H1 (cell line): ENCODE results near the gene ZBP1. TPM values are rescaled to one million over a fixed set of nuclear protein-coding genes. Genes with fewer than 3 reads are reported as not detected.

Experiments
- CTCF ChIA-PET: fragments of 300-600 bp; sonication (Branson Sonifier 250); formaldehyde crosslinking; loops from one replicate; lab custom pipeline; 2021; ENCODE audit not compliant: partially characterized antibody; lab: Charles Lee
- POLR2A ChIA-PET: fragments of 300-600 bp; sonication (Branson Sonifier 250); formaldehyde crosslinking; loops from one replicate; lab custom pipeline; 2021; ENCODE audit warnings: inconsistent platforms; ENCODE audit not compliant: partially characterized antibody; lab: Charles Lee
- DNase-seq, 2 experiments: peaks; one replicate each; pipeline versions ENCODE4 v3.0.0 to v3.0.0-alpha.2; 2010 to 2022; ENCODE audit warnings: low spot score in 2 of 2, low read depth in 1 of 2, mixed read lengths in 1 of 2
- FAIRE-seq: peaks from 2 replicates; lab custom pipeline; 2011; peaks lifted over from hg19 to GRCh38; lab: Jason Lieb, UNC
- H2AFZ ChIP-seq: 2 replicates; pipeline ENCODE4 v1.8.1; 2012; ENCODE audit warnings: low read length, inconsistent platforms
- H2AK5ac ChIP-seq: 2 replicates; pipeline ENCODE4 v1.6.1; 2013; ENCODE audit warnings: low read depth, low read length
- H2BK120ac ChIP-seq: replicated peaks from 2 replicates; pipeline ENCODE3; 2013; ENCODE audit warnings: low read depth, low read length, inconsistent platforms
- H2BK12ac ChIP-seq: 2 replicates; pipeline ENCODE4 v1.6.1; 2013; ENCODE audit warnings: low read depth, low read length
- H2BK15ac ChIP-seq: 2 replicates; pipeline ENCODE4 v1.6.1; 2013; ENCODE audit warnings: low read length
- H2BK20ac ChIP-seq: 2 replicates; pipeline ENCODE4 v1.6.1; 2013; ENCODE audit warnings: low read length
- H2BK5ac ChIP-seq: 2 replicates; pipeline ENCODE4 v1.6.1; 2013; ENCODE audit warnings: low read depth, low read length
- H3K14ac ChIP-seq: 2 replicates; pipeline ENCODE4 v1.6.1; 2013; ENCODE audit warnings: inconsistent platforms; ENCODE audit not compliant: insufficient read length
- H3K18ac ChIP-seq: 2 replicates; pipeline ENCODE4 v1.6.1; 2013; ENCODE audit warnings: low read length; ENCODE audit errors: extremely low read depth
- H3K23ac ChIP-seq: 2 replicates; pipeline ENCODE4 v1.6.1; 2013; ENCODE audit warnings: inconsistent platforms; ENCODE audit not compliant: insufficient read length
- H3K23me2 ChIP-seq: 2 replicates; pipeline ENCODE4 v1.6.1; 2013; ENCODE audit warnings: low read depth, low read length
- H3K27ac ChIP-seq: 2 replicates; pipeline ENCODE4 v1.6.1; 2011; ENCODE audit warnings: low read depth, low read length, inconsistent platforms
- H3K27me3 ChIP-seq, 4 experiments: replicated peaks in 1 of 4; 1 replicate in 1 of 4; 2 replicates in 3 of 4; pipeline versions ENCODE4 v1.6.1 to v1.8.1; 2011 to 2013; ENCODE audit warnings: low read length in 3 of 4, mild to moderate bottlenecking in 3 of 4, inconsistent platforms in 2 of 4, mixed read lengths in 2 of 4, moderate library complexity in 1 of 4; ENCODE audit not compliant: control insufficient read depth in 3 of 4, insufficient read depth in 3 of 4; ENCODE audit errors: extremely low read depth in 1 of 4
- H3K36me3 ChIP-seq, 4 experiments: 2 replicates each; pipeline versions ENCODE4 v1.6.1 to v1.8.1; 2011 to 2013; ENCODE audit warnings: mild to moderate bottlenecking in 4 of 4, low read length in 3 of 4, moderate library complexity in 2 of 4, control low read depth in 1 of 4, inconsistent platforms in 1 of 4; ENCODE audit not compliant: insufficient read depth in 4 of 4, control insufficient read depth in 2 of 4
- H3K4ac ChIP-seq: replicated peaks from 2 replicates; pipeline ENCODE3; 2013; ENCODE audit warnings: low read length, low read depth, mixed read lengths, inconsistent platforms; ENCODE audit not compliant: insufficient read length
- H3K4me1 ChIP-seq, 4 experiments: replicated peaks in 1 of 4; 1 replicate in 1 of 4; 2 replicates in 3 of 4; pipeline versions ENCODE4 v1.6.1 to v1.8.1; 2011 to 2013; ENCODE audit warnings: low read length in 3 of 4, inconsistent platforms in 2 of 4, mixed read lengths in 1 of 4; ENCODE audit not compliant: insufficient read depth in 4 of 4, control insufficient read depth in 3 of 4
- H3K4me2 ChIP-seq, 2 experiments: 2 replicates each; pipeline versions ENCODE4 v1.6.1 to v1.8.1; 2011 to 2013; ENCODE audit warnings: low read depth in 2 of 2, low read length in 2 of 2, control low read depth in 1 of 2, inconsistent platforms in 1 of 2, mild to moderate bottlenecking in 1 of 2; ENCODE audit not compliant: insufficient read depth in 1 of 2
- H3K4me3 ChIP-seq, 4 experiments: fragments of 200-600, 300-600 bp in 1 of 4; sonication (generic), shearing (Covaris generic), sonication (Bioruptor Twin) in 1 of 4; 2 replicates each; pipeline versions ENCODE4 v1.5.1 to v1.8.1; 2011 to 2016; ENCODE audit warnings: low read length in 4 of 4, low read depth in 3 of 4, control low read depth in 2 of 4, inconsistent platforms in 2 of 4, mild to moderate bottlenecking in 2 of 4, mixed read lengths in 1 of 4, moderate library complexity in 1 of 4; ENCODE audit not compliant: insufficient read depth in 2 of 4; ENCODE audit errors: extremely low read depth in 1 of 4
- H3K56ac ChIP-seq: replicated peaks from 2 replicates; pipeline ENCODE3; 2013; ENCODE audit warnings: low read depth, mild to moderate bottlenecking, mixed read lengths, low read length, inconsistent platforms; ENCODE audit not compliant: insufficient read length
- H3K79me1 ChIP-seq: 2 replicates; pipeline ENCODE4 v1.6.1; 2013; ENCODE audit warnings: low read depth, low read length, control low read depth
- H3K79me2 ChIP-seq, 2 experiments: 2 replicates each; pipeline versions ENCODE4 v1.6.1 to v1.8.1; 2012 to 2013; ENCODE audit warnings: low read length in 2 of 2, mild to moderate bottlenecking in 2 of 2, inconsistent platforms in 1 of 2; ENCODE audit not compliant: insufficient read depth in 2 of 2, control insufficient read depth in 1 of 2
- H3K9ac ChIP-seq, 4 experiments: replicated peaks in 1 of 4; 1 replicate in 1 of 4; 2 replicates in 3 of 4; pipeline versions ENCODE4 v1.6.1 to v1.8.1; 2011 to 2013; ENCODE audit warnings: low read depth in 3 of 4, low read length in 3 of 4, control low read depth in 2 of 4, mild to moderate bottlenecking in 2 of 4, moderate library complexity in 2 of 4, inconsistent platforms in 1 of 4; ENCODE audit errors: extremely low read depth in 1 of 4
- H3K9me3 ChIP-seq, 2 experiments: 2 replicates each; pipeline versions ENCODE4 v1.6.1 to v1.8.1; 2012 to 2013; ENCODE audit warnings: mild to moderate bottlenecking in 2 of 2, moderate library complexity in 2 of 2, control low read depth in 1 of 2, inconsistent platforms in 1 of 2, low read depth in 1 of 2, low read length in 1 of 2, mixed read lengths in 1 of 2; ENCODE audit not compliant: insufficient read depth in 2 of 2
- H4K20me1 ChIP-seq, 2 experiments: replicated peaks in 1 of 2; 2 replicates each; pipeline versions ENCODE3 to v1.8.1; 2011 to 2013; ENCODE audit warnings: inconsistent platforms in 2 of 2, low read length in 2 of 2, mild to moderate bottlenecking in 1 of 2; ENCODE audit not compliant: insufficient read depth in 2 of 2, control insufficient read depth in 1 of 2
- H4K5ac ChIP-seq: 2 replicates; pipeline ENCODE4 v1.6.1; 2013; ENCODE audit warnings: low read length, low read depth, mixed read lengths, inconsistent platforms; ENCODE audit not compliant: insufficient read length
- H4K8ac ChIP-seq: 2 replicates; pipeline ENCODE4 v1.8.0; 2013; ENCODE audit warnings: mild to moderate bottlenecking, moderate library complexity, low read length, inconsistent platforms; ENCODE audit not compliant: insufficient read depth; ENCODE audit errors: extremely low read depth
- H4K91ac ChIP-seq: replicated peaks from 2 replicates; pipeline ENCODE3; 2013; ENCODE audit warnings: low read length, mixed read lengths, inconsistent platforms; ENCODE audit not compliant: insufficient read length
- CTBP2 ChIP-seq: IDR thresholded peaks from 2 replicates; pipeline ENCODE4 v1.7.0; 2011; ENCODE audit warnings: borderline replicate concordance, mild to moderate bottlenecking, moderate library complexity, mixed read lengths, low read length; ENCODE audit not compliant: insufficient read depth, insufficient read length
- HDAC6 ChIP-seq: IDR thresholded peaks from one replicate; pipeline ENCODE4 v1.7.1; 2012; ENCODE audit warnings: low read depth, mild to moderate bottlenecking, inconsistent platforms, low read length, moderate library complexity
- JUND ChIP-seq: IDR thresholded peaks from 2 replicates; pipeline ENCODE4 v1.6.1; 2011; ENCODE audit warnings: mild to moderate bottlenecking, improper control_type of control experiment, low read length
- KDM4A ChIP-seq: IDR thresholded peaks from one replicate; pipeline ENCODE4 v1.7.1; 2012; ENCODE audit warnings: low read depth, mild to moderate bottlenecking, moderate library complexity, low read length, inconsistent platforms; ENCODE audit not compliant: severe bottlenecking
- MAX ChIP-seq: IDR thresholded peaks from 2 replicates; pipeline ENCODE4 v1.6.1; 2012; ENCODE audit warnings: inconsistent platforms
- TBP ChIP-seq: IDR thresholded peaks from 2 replicates; pipeline ENCODE4 v1.6.1; 2011; ENCODE audit warnings: low read depth, low read length, improper control_type of control experiment
- WGBS, 2 experiments: shearing (Covaris generic) in 1 of 2; methylation state at CpG; one replicate each; pipeline versions ENCODE4 v1.1.6 to v1.1.7; 2013 to 2015; ENCODE audit warnings: low lambda C conversion rate in 2 of 2, mixed read lengths in 2 of 2, inconsistent platforms in 1 of 2, low coverage in 1 of 2, missing lambda C conversion rate in 1 of 2; ENCODE audit not compliant: insufficient replicate concordance in 2 of 2, insufficient coverage in 1 of 2, insufficient read length in 1 of 2; ENCODE audit errors: extremely low coverage in 1 of 2, missing lambda C conversion rate in 1 of 2; 5-methylcytosine and 5-hydroxymethylcytosine counted together
- polyA plus RNA-seq, 7 experiments: library from polyadenylated mRNA; depleted of rRNA in 3 of 7; stranded (reverse) in 5 of 7; unstranded in 2 of 7; fragments of >200 nt in 5 of 7; fragments of 200-250 nt in 2 of 7; gene quantifications; 1 replicate in 5 of 7; 2 replicates in 1 of 7; 4 replicates in 1 of 7; pipeline versions ENCODE4 v1.2.1 to v1.2.3, GENCODE V29; 2011 to 2013; ENCODE audit warnings: missing spikeins in 2 of 7, mixed read lengths in 2 of 7
- total RNA-seq: library from RNA; stranded (reverse); fragmentation: NEBNext Ultra II Directional; extraction: Animal tissue kit (Norgen Biotek cat#: 25700); gene quantifications from 2 replicates; pipeline ENCODE4 v1.2.1, GENCODE V29; 2021

The ZBP1 gene
- total and polyA plus RNA-seq, 2 of the 8 experiments (the other 6 are each of a cell fraction or from before 2014, with no cell fraction given): not detected

- no peaks in the 10 kb centered on the region for H3K9me3 ChIP-seq
- 0 out of 7 replicates have a peak overlapping the region, but pooled peaks of 1 of the 4 experiments have one; percentile 10 for H3K9ac ChIP-seq
- FAIRE-seq (no peak), DNase-seq (no peak)
- H3K56ac ChIP-seq: no peak overlapping the region
- ChIA-PET CTCF (interaction anchor here (0.9 to 4.0 kb wide), 4 partner anchors 10 to 66 kb away, joined by 3 to 22 read pairs (median 6); no protein-coding TSS in a partner anchor), POLR2A (no interaction called here)
- no peak overlapping the region for H2BK15ac ChIP-seq
- no peaks in the 10 kb centered on the region for H3K23me2 ChIP-seq
- no peak overlapping the region for H3K18ac ChIP-seq
- no peak overlapping the region for H3K14ac ChIP-seq
- no peak overlapping the region for H2BK20ac ChIP-seq
- no peaks in the 10 kb centered on the region for H3K79me2 ChIP-seq
- H4K91ac ChIP-seq: no peak overlapping the region
- H2BK120ac ChIP-seq: no peak overlapping the region
- H3K79me1 ChIP-seq: no peaks in the 10 kb centered on the region
- H2AFZ ChIP-seq: 0 out of 2 replicates have a peak overlapping the region, but pooled peaks have one; percentile 3
- H3K4me1 ChIP-seq: no peaks in the 10 kb centered on the region
- no peaks in the 10 kb centered on the region for H4K20me1 ChIP-seq
- no peak overlapping the region for H3K4ac ChIP-seq
- H3K27me3 ChIP-seq: no peaks in the 10 kb centered on the region
- no peak overlapping the region for H2BK5ac ChIP-seq
- WGBS, 2 experiments: 88% methylated on average over 11 of the region's 11 CpGs; no CpG with 5 or more reads in 1 of the 2 experiments
- H3K27ac ChIP-seq: no peak overlapping the region
- H4K5ac ChIP-seq: no peak overlapping the region
- no peak overlapping the region for H3K4me3 ChIP-seq
- no peak overlapping the region for H4K8ac ChIP-seq
- H2BK12ac ChIP-seq: no peak overlapping the region
- no peaks in the 10 kb centered on the region for H3K36me3 ChIP-seq
- no peak overlapping the region for H2AK5ac ChIP-seq
- no peak overlapping the region for H3K23ac ChIP-seq
- no peak for TF ChIP-seq CTBP2
- no peak for TF ChIP-seq MAX
- no peak for TF ChIP-seq TBP
- no peak for TF ChIP-seq KDM4A
- no peak for TF ChIP-seq HDAC6
- TF ChIP-seq JUND: no peak
- H3K4me2 ChIP-seq: no peak overlapping the region
These were observed 55.1 kb downstream of the ZBP1 start for GRCh38 chr20:57564951-57565642.
